Measurements from ENCODE around the gene COL4A2.

- TF ChIP-seq CTCF (IDR thresholded peaks at IDR 0.05; ENCODE audit: low read length) (no peak), EZH2 (IDR thresholded peaks at IDR 0.05; ENCODE audit: borderline replicate concordance, low read length) (no peak)
These were observed 4.1 kb upstream of the COL4A2 start for GRCh38 chr13:110302997-110303396.
